OCI-LY3 (cell line): ENCODE data around the gene POTEJ.
"Not testable (repeated sequence)": the region's sequence is repeated elsewhere in the genome, so short reads cannot be mapped to it uniquely, and the experiment has no call there.

Experiments
- H2AFZ ChIP-seq: fragments of 200-600, 300-600 bp; shearing (Covaris generic); 2 replicates; pipeline ENCODE4 v1.6.0; 2014; ENCODE audit warnings: antibody characterized with exemption, low read depth, low read length
- H3K27ac ChIP-seq: fragments of 200-600, 300-600 bp; sonication (generic); 2 replicates; pipeline ENCODE4 v1.5.1; 2014; ENCODE audit warnings: mild to moderate bottlenecking, low read length, moderate library complexity, mixed read lengths
- H3K27me3 ChIP-seq: fragments of 200-600, 300-600 bp; sonication (generic); 2 replicates; pipeline ENCODE4 v1.6.1; 2014; ENCODE audit warnings: low read depth, low read length, mixed read lengths
- H3K36me3 ChIP-seq: fragments of 200-600, 300-600 bp; sonication (generic); replicated peaks from 2 replicates; pipeline ENCODE3; 2014; ENCODE audit warnings: low read depth, low read length, mixed read lengths
- H3K4me1 ChIP-seq: fragments of 300-600, 200-600 bp; sonication (generic); 2 replicates; pipeline ENCODE4 v1.6.1; 2014; ENCODE audit warnings: low read length, mixed read lengths
- H3K4me2 ChIP-seq: fragments of 200-600, 300-600 bp; sonication (generic); 2 replicates; pipeline ENCODE4 v1.6.1; 2014; ENCODE audit warnings: low read length, mixed read lengths
- H3K4me3 ChIP-seq: fragments of 300-600, 200-600 bp; sonication (generic); 2 replicates; pipeline ENCODE4 v1.5.1; 2014; ENCODE audit warnings: antibody characterized with exemption, mild to moderate bottlenecking, low read length, moderate library complexity
- H3K79me2 ChIP-seq: fragments of 300-600, 200-600 bp; shearing (Covaris generic); 2 replicates; pipeline ENCODE4 v1.6.1; 2014; ENCODE audit warnings: mild to moderate bottlenecking, low read length, mixed read lengths
- H3K9ac ChIP-seq: fragments of 300-600, 200-600 bp; shearing (Covaris generic); 2 replicates; pipeline ENCODE4 v1.6.0; 2014; ENCODE audit warnings: mild to moderate bottlenecking, low read length, moderate library complexity
- H3K9me3 ChIP-seq: fragments of 200-600, 300-600 bp; shearing (Covaris generic); 2 replicates; pipeline ENCODE4 v1.6.1; 2014; ENCODE audit warnings: low read length, mixed read lengths; ENCODE audit not compliant: insufficient read depth
- H4K20me1 ChIP-seq: fragments of 200-600, 300-600 bp; sonication (generic); 2 replicates; pipeline ENCODE4 v1.6.1; 2016; ENCODE audit warnings: low read length, mixed read lengths; ENCODE audit not compliant: insufficient read depth

Gene POTEJ

GRCh38 chr2:130611140-130611539 is at the start of gene POTEJ:
Gene POTEJ, plus strand, starts transcription at chr2:130611440. Its CDS starts 93 bp downstream, at chr2:130611533.
- not testable (repeated sequence) for H3K9ac ChIP-seq, H3K36me3 ChIP-seq, H2AFZ ChIP-seq, H3K4me1 ChIP-seq, H3K4me2 ChIP-seq, H3K79me2 ChIP-seq, H3K27me3 ChIP-seq, H4K20me1 ChIP-seq, H3K4me3 ChIP-seq, H3K27ac ChIP-seq, H3K9me3 ChIP-seq

GRCh38 chr2:130566165-130566564 is 45.1 kb upstream of the POTEJ start:
- not testable (repeated sequence) for H3K4me3 ChIP-seq, H3K27me3 ChIP-seq, H3K36me3 ChIP-seq, H3K4me2 ChIP-seq, H4K20me1 ChIP-seq, H3K9ac ChIP-seq, H2AFZ ChIP-seq, H3K4me1 ChIP-seq, H3K27ac ChIP-seq, H3K79me2 ChIP-seq, H3K9me3 ChIP-seq

GRCh38 chr2:130571929-130572328 is 39.3 kb upstream of the POTEJ start:
- not testable (repeated sequence) for H3K4me2 ChIP-seq, H2AFZ ChIP-seq, H3K36me3 ChIP-seq, H3K4me3 ChIP-seq, H3K27me3 ChIP-seq, H3K9me3 ChIP-seq, H3K4me1 ChIP-seq, H3K79me2 ChIP-seq, H3K9ac ChIP-seq, H3K27ac ChIP-seq, H4K20me1 ChIP-seq

GRCh38 chr2:130574230-130574629 is 37.0 kb upstream of the POTEJ start:
- H4K20me1 ChIP-seq, H3K27me3 ChIP-seq, H3K4me3 ChIP-seq, H3K4me1 ChIP-seq, H3K9ac ChIP-seq, H3K36me3 ChIP-seq, H3K9me3 ChIP-seq, H3K79me2 ChIP-seq, H2AFZ ChIP-seq, H3K27ac ChIP-seq, H3K4me2 ChIP-seq: not testable (repeated sequence)

GRCh38 chr2:130576209-130576784 is 34.9 kb upstream of the POTEJ start:
- H3K79me2 ChIP-seq, H3K9me3 ChIP-seq, H3K36me3 ChIP-seq, H3K4me2 ChIP-seq, H4K20me1 ChIP-seq, H3K4me3 ChIP-seq, H3K27ac ChIP-seq, H3K4me1 ChIP-seq, H2AFZ ChIP-seq, H3K9ac ChIP-seq, H3K27me3 ChIP-seq: not testable (repeated sequence)

GRCh38 chr2:130577559-130577958 is 33.7 kb upstream of the POTEJ start:
- not testable (repeated sequence) for H3K27ac ChIP-seq, H3K36me3 ChIP-seq, H4K20me1 ChIP-seq, H3K4me2 ChIP-seq, H3K9me3 ChIP-seq, H2AFZ ChIP-seq, H3K79me2 ChIP-seq, H3K4me3 ChIP-seq, H3K4me1 ChIP-seq, H3K9ac ChIP-seq, H3K27me3 ChIP-seq

GRCh38 chr2:130579121-130579520 is 32.1 kb upstream of the POTEJ start:
- H3K9ac ChIP-seq, H3K4me3 ChIP-seq, H2AFZ ChIP-seq, H3K4me2 ChIP-seq, H4K20me1 ChIP-seq, H3K27me3 ChIP-seq, H3K36me3 ChIP-seq, H3K4me1 ChIP-seq, H3K79me2 ChIP-seq, H3K9me3 ChIP-seq, H3K27ac ChIP-seq: not testable (repeated sequence)

- H3K27me3 ChIP-seq, H3K4me3 ChIP-seq, H3K4me1 ChIP-seq, H3K36me3 ChIP-seq, H3K79me2 ChIP-seq, H4K20me1 ChIP-seq, H3K9me3 ChIP-seq, H3K27ac ChIP-seq, H3K9ac ChIP-seq, H2AFZ ChIP-seq, H3K4me2 ChIP-seq: not testable (repeated sequence)
These were observed 29.7 kb upstream of the POTEJ start for GRCh38 chr2:130581491-130581890.

- not testable (repeated sequence) for H3K36me3 ChIP-seq, H3K27ac ChIP-seq, H3K9me3 ChIP-seq, H2AFZ ChIP-seq, H3K4me1 ChIP-seq, H3K27me3 ChIP-seq, H4K20me1 ChIP-seq, H3K9ac ChIP-seq, H3K4me3 ChIP-seq, H3K79me2 ChIP-seq, H3K4me2 ChIP-seq
These were observed 28.3 kb upstream of the POTEJ start for GRCh38 chr2:130582970-130583369.

- H3K9me3 ChIP-seq, H3K27me3 ChIP-seq, H3K79me2 ChIP-seq, H3K36me3 ChIP-seq, H4K20me1 ChIP-seq, H3K4me1 ChIP-seq, H3K9ac ChIP-seq, H3K27ac ChIP-seq, H3K4me2 ChIP-seq, H2AFZ ChIP-seq, H3K4me3 ChIP-seq: not testable (repeated sequence)
These were observed 27.7 kb upstream of the POTEJ start for GRCh38 chr2:130583582-130583981.
